Measurements from ENCODE around the gene PLEKHA5.

Gene PLEKHA5

GRCh38 chr12:19107750-19108149 is 21.8 kb upstream of the PLEKHA5 start:
- Histone ChIP-seq H3K36me3 (ENCODE audit: control insufficient read depth, insufficient read depth, low read length) (no peaks in the 10 kb centered on the region), H3K4me3 (replicated peaks; ENCODE audit: low read depth, low read length) (no peak overlapping the region), H3K27me3 (replicated peaks; ENCODE audit: control insufficient read depth, insufficient read depth, low read length) (no peaks in the 10 kb centered on the region)
- no peak for DNase-seq (ENCODE audit: extremely low read depth, insufficient read length)
- no peak for TF ChIP-seq CTCF (IDR thresholded peaks at IDR 0.05; ENCODE audit: insufficient read depth, low read length, poor library complexity, severe bottlenecking)

- no peak for TF ChIP-seq CTCF (IDR thresholded peaks at IDR 0.05; ENCODE audit: insufficient read depth, low read length, poor library complexity, severe bottlenecking)
- Histone ChIP-seq H3K27me3 (replicated peaks; ENCODE audit: control insufficient read depth, insufficient read depth, low read length) (no peaks in the 10 kb centered on the region), H3K4me3 (replicated peaks; ENCODE audit: low read depth, low read length) (no peak overlapping the region), H3K36me3 (ENCODE audit: control insufficient read depth, insufficient read depth, low read length) (no peaks in the 10 kb centered on the region)
- no peak for DNase-seq (ENCODE audit: extremely low read depth, insufficient read length)
These were observed 19.2 kb upstream of the PLEKHA5 start for GRCh38 chr12:19110221-19110940.

GRCh38 chr12:19113464-19113863 is 16.1 kb upstream of the PLEKHA5 start:
- Histone ChIP-seq H3K27me3 (replicated peaks; ENCODE audit: control insufficient read depth, insufficient read depth, low read length) (no peaks in the 10 kb centered on the region), H3K4me3 (replicated peaks; ENCODE audit: low read depth, low read length) (no peak overlapping the region), H3K36me3 (ENCODE audit: control insufficient read depth, insufficient read depth, low read length) (no peaks in the 10 kb centered on the region)
- no peak for TF ChIP-seq CTCF (IDR thresholded peaks at IDR 0.05; ENCODE audit: insufficient read depth, low read length, poor library complexity, severe bottlenecking)
- no peak for DNase-seq (ENCODE audit: extremely low read depth, insufficient read length)

GRCh38 chr12:19115285-19115684 is 14.2 kb upstream of the PLEKHA5 start:
- no peak for DNase-seq (ENCODE audit: extremely low read depth, insufficient read length)
- no peak for TF ChIP-seq CTCF (IDR thresholded peaks at IDR 0.05; ENCODE audit: insufficient read depth, low read length, poor library complexity, severe bottlenecking)
- Histone ChIP-seq H3K4me3 (replicated peaks; ENCODE audit: low read depth, low read length) (no peak overlapping the region), H3K36me3 (ENCODE audit: control insufficient read depth, insufficient read depth, low read length) (no peaks in the 10 kb centered on the region), H3K27me3 (replicated peaks; ENCODE audit: control insufficient read depth, insufficient read depth, low read length) (no peaks in the 10 kb centered on the region)

GRCh38 chr12:19119440-19119839 is 10.1 kb upstream of the PLEKHA5 start:
- Histone ChIP-seq H3K27me3 (replicated peaks; ENCODE audit: control insufficient read depth, insufficient read depth, low read length) (no peaks in the 10 kb centered on the region), H3K36me3 (ENCODE audit: control insufficient read depth, insufficient read depth, low read length) (no peaks in the 10 kb centered on the region), H3K4me3 (replicated peaks; ENCODE audit: low read depth, low read length) (no peak overlapping the region)
- no peak for DNase-seq (ENCODE audit: extremely low read depth, insufficient read length)
- TF ChIP-seq CTCF (IDR thresholded peaks at IDR 0.05; ENCODE audit: insufficient read depth, low read length, poor library complexity, severe bottlenecking), result no peak

- TF ChIP-seq CTCF (IDR thresholded peaks at IDR 0.05; ENCODE audit: insufficient read depth, low read length, poor library complexity, severe bottlenecking), result no peak
- Histone ChIP-seq H3K27me3 (replicated peaks; ENCODE audit: control insufficient read depth, insufficient read depth, low read length) (no peaks in the 10 kb centered on the region), H3K36me3 (ENCODE audit: control insufficient read depth, insufficient read depth, low read length) (no peaks in the 10 kb centered on the region), H3K4me3 (replicated peaks; ENCODE audit: low read depth, low read length) (no peak overlapping the region)
- DNase-seq (ENCODE audit: extremely low read depth, insufficient read length), result no peak
These were observed 8.7 kb upstream of the PLEKHA5 start for GRCh38 chr12:19120795-19121194.

All from GM06990 (cell line).